HG02973 (cell line): ENCODE results near the gene LHX6.

Experiments
- ATAC-seq: cut with Tn5 transposase; IDR thresholded peaks from one replicate; pipeline ENCODE4 v1.9.1; 2021; ENCODE audit warnings: moderate library complexity; ENCODE audit not compliant: unreplicated experiment

LHX6 gene

DNA sequence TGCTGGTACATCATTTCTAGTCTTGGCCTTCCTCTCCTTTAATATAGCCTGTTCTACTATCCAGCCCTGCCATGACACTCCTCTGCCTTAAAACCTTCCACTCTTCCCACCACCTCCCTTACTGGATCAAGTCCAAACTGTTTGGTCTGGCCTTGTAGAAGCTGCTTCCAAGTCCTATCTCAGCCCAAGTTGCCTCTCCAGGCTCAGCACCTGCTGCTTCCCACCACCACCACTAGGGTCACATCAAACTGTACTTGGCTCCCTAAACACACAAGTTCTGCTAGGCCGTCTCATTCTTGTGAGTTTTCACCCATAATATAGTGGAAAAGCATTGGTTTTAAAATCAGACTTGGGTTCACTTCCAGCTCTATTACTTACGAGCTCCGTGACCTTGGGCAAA is 70.6 kb downstream of the LHX6 start:
- ATAC-seq: no peak

DNA sequence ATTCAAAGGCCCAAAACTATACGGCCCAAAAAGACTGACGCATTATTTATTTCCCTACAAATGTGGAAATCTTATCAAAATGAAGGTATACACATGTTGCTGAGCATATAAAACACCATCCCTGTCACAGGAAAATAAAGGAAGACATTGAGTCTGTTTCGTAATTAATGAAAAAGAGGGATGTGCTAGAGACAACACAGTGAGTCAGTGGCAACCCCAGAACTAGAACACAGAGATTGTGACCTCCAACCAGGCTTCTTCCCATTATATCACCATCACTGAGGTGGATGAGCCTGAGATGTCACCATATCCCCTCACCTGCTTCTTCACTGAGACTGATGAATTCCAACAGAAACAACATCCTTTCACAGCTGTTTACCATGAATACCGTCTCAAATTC is 73.0 kb downstream of the LHX6 start:
- ATAC-seq: no peak
